HG03280 (cell line): Measurements from ENCODE around the gene ITFG2.
"Not testable (repeated sequence)": the region's sequence is repeated elsewhere in the genome, so short reads cannot be mapped to it uniquely, and the experiment has no call there.

ENCODE experiments used
- ATAC-seq: cut with Tn5 transposase; IDR thresholded peaks from one replicate; pipeline ENCODE4 v1.9.1; 2021; ENCODE audit warnings: mild to moderate bottlenecking, moderate library complexity; ENCODE audit not compliant: unreplicated experiment

Gene ITFG2

GRCh38 chr12:2858944-2859421, 46.5 kb downstream of the ITFG2 start:
- no peak for ATAC-seq

- ATAC-seq, result no peak
Measured at GRCh38 chr12:2860170-2860569, 47.7 kb downstream of the ITFG2 start.

DNA sequence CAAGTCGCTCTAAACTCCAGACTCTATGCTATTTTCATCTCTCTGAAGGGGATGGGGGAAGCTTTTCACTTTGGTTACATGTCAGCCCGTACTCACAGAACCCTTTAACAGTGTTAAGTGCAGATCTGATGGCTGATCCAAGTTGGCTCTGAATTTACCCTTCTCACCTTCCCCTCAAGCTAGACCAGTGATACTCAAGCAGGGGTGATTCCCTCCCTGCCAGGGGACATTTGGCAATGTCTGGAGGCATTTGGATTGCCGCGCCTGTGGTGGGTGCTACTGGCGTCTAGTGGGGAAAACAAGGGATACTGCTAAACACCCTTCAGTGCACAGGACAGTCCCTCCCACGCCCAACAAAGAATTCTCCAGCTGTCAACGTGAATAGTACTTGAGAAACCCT, 50.4 kb downstream of the ITFG2 start:
- ATAC-seq, result no peak

GRCh38 chr12:2863402-2863801, 50.9 kb downstream of the ITFG2 start:
- not testable (repeated sequence) for ATAC-seq

- ATAC-seq, result no peak
Measured at GRCh38 chr12:2864198-2864597, 51.7 kb downstream of the ITFG2 start.

GRCh38 chr12:2868986-2869632, 56.6 kb downstream of the ITFG2 start:
- not testable (repeated sequence) for ATAC-seq
